IPS DF 4.7 (cell line): ENCODE results near the gene NRG3.
"Not testable (repeated sequence)": the region's sequence is repeated elsewhere in the genome, so short reads cannot be mapped to it uniquely, and the experiment has no call there.

Experiments used
- DNase-seq: peaks from one replicate; pipeline ENCODE4 v3.0.0-alpha.2; 2013; ENCODE audit warnings: low spot score; ENCODE audit errors: extremely low read depth

Gene NRG3

GRCh38 chr10:82953909-82954308, 1078.9 kb downstream of the NRG3 start:
- no peak for DNase-seq

- DNase-seq, result not testable (repeated sequence)
Measured at GRCh38 chr10:82960421-82961060, 1085.5 kb downstream of the NRG3 start.

DNA sequence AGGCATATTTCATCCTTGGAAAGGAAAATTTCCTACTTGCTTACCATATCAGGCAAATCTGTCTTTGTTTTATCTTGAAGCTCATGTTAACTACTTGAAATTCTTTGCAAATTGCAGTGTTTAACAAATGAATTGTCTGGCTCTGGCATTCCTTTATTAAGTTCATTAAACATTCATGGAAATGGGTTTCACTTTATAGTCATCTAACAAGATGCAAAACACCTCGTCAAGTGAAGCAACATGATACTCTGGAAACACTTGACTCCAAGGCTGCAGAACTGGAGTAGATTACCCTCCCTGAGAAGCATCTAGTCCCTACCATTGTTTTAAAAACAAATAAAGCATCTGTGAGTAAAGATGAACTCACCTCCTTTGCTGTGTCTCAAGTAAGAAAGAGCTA, 1086.9 kb downstream of the NRG3 start:
- no peak for DNase-seq

DNA sequence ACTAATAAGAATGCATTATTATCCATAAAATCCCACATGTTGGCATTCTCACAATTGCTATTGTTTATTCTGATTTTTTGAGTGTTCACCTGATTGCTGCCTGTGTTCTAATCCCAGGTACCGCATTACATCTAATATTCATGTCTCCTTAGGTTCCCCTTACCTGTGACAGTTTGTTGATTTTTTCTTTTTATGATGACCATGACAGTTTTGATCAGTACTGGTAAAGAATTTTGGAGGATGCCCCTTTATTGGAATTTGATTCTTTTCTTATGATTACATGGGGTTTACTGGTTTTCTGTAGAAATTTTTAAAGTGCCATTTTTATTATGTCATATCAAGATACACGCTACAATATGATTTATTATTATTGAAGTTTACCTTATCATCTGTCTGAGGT, 1091.1 kb downstream of the NRG3 start:
- DNase-seq, result no peak

DNA sequence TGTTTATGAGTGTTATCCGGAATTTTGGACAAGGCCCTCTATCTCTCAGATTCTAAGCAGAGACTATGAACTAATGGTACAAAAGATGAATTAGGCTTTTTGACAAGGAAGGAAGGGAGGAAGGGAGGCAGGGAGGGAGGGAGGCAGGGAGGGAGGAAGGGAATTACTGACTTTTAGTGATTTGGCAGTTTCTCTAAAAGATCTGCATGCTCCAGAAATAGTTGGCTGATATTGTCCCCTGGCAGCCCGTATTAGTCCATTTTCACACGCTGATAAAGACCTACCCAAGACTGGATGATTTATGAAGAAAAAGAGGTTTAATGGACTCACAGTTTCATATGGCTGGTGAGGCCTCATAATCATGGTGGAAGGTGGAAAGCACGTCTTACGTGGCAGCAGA, 1093.5 kb downstream of the NRG3 start:
- DNase-seq, result no peak

GRCh38 chr10:82969405-82969804, 1094.4 kb downstream of the NRG3 start:
- no peak for DNase-seq

GRCh38 chr10:82980321-82980720, 1105.3 kb downstream of the NRG3 start:
- no peak for DNase-seq

DNA sequence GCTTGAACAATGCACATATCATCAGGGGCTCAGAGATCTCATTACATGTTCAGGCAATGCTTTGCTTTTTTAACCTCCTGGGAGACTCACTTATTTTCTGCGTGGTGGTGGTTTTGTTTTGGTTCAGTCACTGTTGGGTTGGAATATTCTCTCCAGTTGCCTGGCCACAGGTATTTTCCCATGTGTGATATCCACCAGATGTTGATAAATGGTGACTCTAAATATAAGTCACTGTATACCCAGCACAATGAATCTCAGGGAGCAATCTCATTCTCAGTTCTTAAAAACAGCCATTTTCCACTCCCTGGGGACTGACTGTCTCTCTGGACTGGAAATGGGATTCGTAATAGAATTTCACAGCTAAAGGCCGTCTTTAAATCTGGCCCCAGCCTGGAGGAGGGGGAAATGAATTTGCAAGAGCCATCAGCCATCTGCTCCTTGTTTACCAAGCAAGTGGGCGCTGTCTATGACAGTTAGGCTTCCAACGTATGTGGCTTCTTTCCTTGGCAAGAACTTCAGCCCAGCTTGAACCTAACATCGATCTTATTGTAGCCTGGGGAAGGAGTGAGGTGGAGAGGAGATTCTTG, 1106.2 kb downstream of the NRG3 start:
- no peak for DNase-seq

- no peak for DNase-seq
Measured at GRCh38 chr10:82982110-82982608, 1107.2 kb downstream of the NRG3 start.

- DNase-seq, result no peak
Measured at GRCh38 chr10:82986216-82986615, 1111.2 kb downstream of the NRG3 start.

- DNase-seq, result not testable (repeated sequence)
Measured at GRCh38 chr10:83006479-83006878, 1131.5 kb downstream of the NRG3 start.

GRCh38 chr10:83007510-83007909, 1132.5 kb downstream of the NRG3 start:
- no peak for DNase-seq

DNA sequence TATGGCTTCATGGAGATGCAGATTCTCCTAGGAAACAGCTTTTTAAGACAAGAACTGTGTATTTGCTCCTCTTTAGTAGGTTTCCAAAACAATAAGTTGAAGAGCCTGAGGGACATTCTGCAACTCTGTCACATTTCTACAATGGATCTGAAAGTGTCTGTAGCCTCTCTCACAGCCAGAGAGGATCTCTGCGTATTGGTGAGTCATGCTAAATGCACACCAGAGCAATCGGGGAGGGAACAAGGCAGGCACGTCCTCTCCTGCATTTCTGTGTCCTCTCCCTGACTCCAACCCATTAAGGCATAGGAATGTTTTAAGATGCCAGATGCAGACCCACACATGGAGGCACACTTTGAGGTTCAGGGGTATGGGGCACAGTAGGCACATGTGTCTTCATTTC, 1137.9 kb downstream of the NRG3 start:
- no peak for DNase-seq

- DNase-seq, result no peak
Measured at GRCh38 chr10:83017076-83017867, 1142.3 kb downstream of the NRG3 start.

GRCh38 chr10:83023662-83024061, 1148.7 kb downstream of the NRG3 start:
- no peak for DNase-seq
